OCI-M2 (cell line): ENCODE results near the gene MAP7.
"Not testable (repeated sequence)": the region's sequence is repeated elsewhere in the genome, so short reads cannot be mapped to it uniquely, and the experiment has no call there.

ENCODE experiments used
- DNase-seq: peaks from one replicate; lab custom pipeline; 2025; ENCODE audit not compliant: unreplicated experiment; lab: John Stamatoyannopoulos, UW

The MAP7 gene

DNA sequence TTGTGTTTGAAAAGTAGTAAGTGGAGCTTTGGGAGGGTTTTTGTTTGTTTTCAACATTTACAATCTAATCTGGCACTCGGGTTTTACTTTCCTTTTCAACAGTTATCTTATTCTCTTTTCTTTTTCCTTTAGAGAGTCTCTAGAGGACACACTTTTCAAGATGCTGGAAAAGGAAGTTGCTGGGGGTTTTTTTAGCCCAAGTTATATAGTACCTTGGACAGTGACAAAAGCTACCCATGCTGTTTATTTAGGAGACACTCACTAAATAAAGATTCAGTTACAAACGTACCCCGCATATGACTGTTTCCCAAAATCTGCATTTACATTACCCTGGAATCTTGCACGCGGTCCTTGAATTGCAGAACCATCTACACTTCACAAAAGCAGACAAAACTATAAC, 78.8 kb downstream of the MAP7 start:
- DNase-seq: no peak

DNA sequence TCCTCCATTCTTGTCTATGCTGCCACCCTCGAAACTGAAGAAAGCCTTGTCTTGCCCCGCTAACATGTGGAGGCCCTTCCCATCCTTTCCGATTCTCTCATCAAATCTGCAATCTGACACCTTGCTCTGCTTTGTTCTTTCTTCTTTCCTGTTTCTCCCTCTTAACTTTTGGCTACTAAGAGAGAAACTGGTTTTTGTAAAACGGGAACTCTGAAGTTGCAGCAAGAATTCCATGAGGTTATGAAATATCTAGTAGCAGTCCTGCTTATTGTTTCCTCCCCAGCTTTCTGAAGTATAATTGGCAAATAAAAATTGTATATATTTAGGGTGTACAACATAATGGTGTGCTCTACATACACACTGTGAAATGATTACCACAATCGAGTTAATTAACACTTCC, 80.2 kb downstream of the MAP7 start:
- DNase-seq: no peak

- no peak for DNase-seq
These were observed 81.1 kb downstream of the MAP7 start for GRCh38 chr6:136469154-136469553.

GRCh38 chr6:136468711-136469110, 81.5 kb downstream of the MAP7 start:
- no peak for DNase-seq

GRCh38 chr6:136467186-136467585, 83.0 kb downstream of the MAP7 start:
- DNase-seq: no peak

DNA sequence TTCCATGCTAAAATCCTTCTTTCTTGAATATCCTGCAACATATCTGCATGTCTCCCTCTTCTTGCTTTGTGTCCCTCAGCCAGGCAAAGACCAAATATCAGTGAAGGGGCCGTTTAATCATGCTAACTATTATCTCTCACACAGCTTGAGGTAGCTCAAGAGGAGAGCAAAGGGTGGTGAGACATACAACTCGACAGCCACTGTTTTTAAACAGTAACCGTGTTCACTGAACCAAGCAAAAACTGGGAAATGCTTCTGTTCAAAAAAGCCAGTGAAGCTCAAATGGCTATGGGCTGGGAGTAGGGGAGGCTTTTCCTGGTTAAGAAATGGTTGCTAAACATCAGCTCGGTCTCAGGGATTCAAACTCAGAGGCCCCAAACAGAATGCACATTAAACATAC, 83.4 kb downstream of the MAP7 start:
- no peak for DNase-seq

- no peak for DNase-seq
These were observed 84.4 kb downstream of the MAP7 start for GRCh38 chr6:136465766-136466303.

- DNase-seq: no peak
These were observed 85.3 kb downstream of the MAP7 start for GRCh38 chr6:136464874-136465273.

DNA sequence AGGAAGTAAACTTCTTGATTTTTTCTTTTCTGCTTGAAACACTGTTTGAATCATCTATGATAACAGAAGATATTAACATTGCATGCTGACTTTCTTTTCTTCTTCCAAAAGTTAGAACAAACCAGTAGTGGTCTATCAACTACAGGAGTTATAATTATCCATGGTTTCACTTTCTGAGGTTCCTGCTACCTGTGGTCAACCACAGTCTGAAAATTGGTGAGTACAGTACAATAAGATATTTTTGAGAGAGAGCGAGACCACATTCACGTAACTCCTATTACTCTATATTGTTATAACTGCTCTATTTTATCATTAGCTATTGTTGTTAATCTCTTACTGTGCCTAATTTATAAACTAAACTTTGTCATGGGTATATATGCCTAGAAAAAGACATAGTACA, 86.1 kb downstream of the MAP7 start:
- DNase-seq: no peak

- no peak for DNase-seq
These were observed 86.5 kb downstream of the MAP7 start for GRCh38 chr6:136463743-136464142.

- DNase-seq: no peak
These were observed 103.5 kb downstream of the MAP7 start for GRCh38 chr6:136446579-136447187.

DNA sequence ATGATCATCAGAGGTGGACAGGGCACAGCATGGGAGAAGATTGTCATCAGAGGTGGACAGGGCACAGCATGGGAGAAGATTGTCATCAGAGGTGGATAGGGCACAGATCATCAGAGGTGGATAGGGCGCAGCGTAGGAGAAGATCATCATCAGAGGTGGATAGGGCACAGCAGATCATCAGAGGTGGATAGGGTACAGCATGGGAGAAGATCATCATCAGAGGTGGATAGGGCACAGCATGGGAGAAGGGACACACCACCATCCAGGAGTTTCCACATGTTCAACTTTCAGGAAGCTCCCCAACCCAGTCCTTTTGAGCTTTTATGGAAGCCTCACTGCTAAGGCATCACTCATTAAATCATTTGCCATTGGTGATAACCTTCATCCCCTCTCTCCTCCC, 104.1 kb downstream of the MAP7 start:
- DNase-seq: no peak

GRCh38 chr6:136445063-136445462, 105.2 kb downstream of the MAP7 start:
- no peak for DNase-seq

DNA sequence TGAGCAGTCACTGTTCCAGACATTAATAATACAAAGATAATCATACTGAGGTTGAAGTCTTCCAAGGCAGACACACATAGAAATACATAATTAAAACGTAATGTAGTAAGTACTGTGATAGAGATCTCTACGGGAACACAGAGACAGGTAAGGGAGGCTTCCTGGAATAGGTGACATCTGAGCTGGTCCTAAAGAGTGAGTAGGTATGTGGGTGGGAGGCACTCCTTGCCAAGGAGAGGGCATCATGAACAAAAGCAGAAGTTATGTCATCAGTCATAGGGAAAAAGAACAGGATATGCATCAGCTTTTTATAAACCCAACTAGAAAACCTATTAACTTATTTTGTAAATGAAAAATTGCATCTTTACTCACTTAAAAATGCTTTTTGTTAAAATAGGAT, 110.0 kb downstream of the MAP7 start:
- DNase-seq: no peak

GRCh38 chr6:136439514-136440190, 110.6 kb downstream of the MAP7 start:
- no peak for DNase-seq

DNA sequence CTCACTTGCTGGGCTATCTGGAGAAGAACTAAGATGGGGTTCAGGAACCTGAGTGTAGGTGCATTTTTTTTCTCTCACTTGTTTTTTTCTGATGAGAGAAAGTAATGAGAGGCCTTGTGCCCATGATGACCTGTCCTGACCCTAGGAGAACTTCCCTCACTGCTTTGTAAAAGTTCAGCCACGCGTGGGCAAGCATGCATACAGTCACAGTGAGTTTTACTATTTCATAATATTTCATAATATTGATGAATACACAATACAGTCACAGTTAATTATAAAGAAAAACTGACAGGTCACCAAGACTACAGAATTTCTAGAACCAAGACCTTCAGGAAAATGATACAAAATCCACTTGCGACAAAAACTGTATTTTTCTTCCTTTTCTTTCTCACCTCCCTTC, 111.8 kb downstream of the MAP7 start:
- no peak for DNase-seq

DNA sequence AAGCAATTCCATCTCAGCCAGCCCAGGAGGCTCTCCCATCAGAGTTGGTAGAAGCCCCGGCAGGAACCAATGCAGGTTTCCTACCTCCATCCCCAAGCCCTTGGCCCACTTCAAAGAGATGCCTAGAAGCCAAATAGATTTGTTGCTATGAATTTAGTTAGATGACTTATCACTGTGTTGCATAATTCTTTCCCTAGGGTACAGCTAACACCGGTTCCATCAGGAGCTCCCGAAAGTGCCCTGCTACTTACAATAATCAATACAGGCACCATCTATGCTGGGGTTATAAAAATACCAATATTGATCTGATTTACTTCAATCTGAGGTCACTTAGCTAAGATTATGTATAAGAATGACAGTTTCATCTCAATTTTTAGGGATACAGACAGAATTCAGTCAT, 113.0 kb downstream of the MAP7 start:
- DNase-seq: no peak

GRCh38 chr6:136435101-136435500, 115.1 kb downstream of the MAP7 start:
- DNase-seq: no peak

GRCh38 chr6:136431306-136431705, 118.9 kb downstream of the MAP7 start:
- not testable (repeated sequence) for DNase-seq

DNA sequence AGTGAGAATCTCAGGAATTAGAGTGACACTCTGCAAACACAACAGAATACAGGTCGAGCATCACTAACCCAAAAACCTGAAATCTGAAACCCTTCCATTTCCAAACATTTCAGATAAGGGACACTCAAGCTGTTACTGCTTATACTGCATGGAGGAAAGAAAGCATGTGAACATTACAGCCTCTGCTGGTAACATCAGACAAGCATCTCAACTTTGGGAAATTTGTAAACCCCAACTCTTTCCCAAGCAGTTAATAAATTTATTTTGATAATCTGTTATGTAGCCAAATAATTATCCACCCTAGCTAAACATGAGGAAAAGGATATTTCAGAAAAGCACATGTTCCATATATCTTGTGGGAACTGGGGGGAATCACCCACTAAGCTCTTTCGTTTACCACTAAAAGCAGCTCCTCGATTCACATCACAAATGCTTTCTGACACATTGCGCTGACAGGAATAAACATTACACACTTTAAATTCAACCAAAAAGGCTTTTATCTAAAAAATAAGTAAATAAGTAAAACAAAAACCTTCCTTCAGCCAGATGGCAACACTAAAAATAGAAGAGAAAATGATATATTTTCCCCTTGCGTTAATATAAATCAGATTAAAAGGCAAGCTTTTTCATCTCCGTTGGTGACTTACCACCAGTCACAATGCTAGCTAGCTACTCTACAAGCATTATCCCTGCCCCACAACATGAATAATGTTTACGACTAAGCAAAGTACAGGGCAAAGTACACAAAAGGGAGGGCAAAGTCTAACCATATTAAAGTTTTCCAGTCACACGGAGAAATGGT, 120.8 kb downstream of the MAP7 start:
- DNase-seq: no peak

DNA sequence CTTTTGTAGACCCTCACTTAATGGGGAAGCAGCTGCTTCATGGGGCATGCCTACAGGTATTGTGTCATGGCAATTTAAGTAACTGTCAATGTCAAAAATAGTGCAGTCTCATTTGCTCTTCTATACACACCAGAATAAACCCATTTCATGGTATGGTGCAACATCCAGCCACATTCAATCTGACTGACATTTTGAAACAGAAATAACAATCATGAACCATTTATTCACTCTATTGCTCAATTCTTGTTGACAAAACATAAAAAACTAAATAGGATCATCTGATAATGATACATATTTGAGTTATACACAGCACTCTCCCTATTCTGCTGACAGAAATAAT, 122.9 kb downstream of the MAP7 start:
- no peak for DNase-seq
